T-helper 17 cell (primary cell): Measurements from ENCODE around the gene FBXL12. TPM values are rescaled to one million over a fixed set of nuclear protein-coding genes. Genes with fewer than 3 reads are reported as not detected.

ENCODE experiments used
- ATAC-seq: fragments of 150-1000 bp; cut with Tn5 transposase; 2 replicates; pipeline ENCODE4 v1.10.0; 2021; ENCODE audit warnings: mild to moderate bottlenecking, moderate library complexity
- DNase-seq, 3 donors: peaks; one replicate each; pipeline versions ENCODE4 v3.0.0 to v3.0.0-alpha.2; 2020 to 2021
- H3K9me3 ChIP-seq: one replicate; pipeline ENCODE4 v1.7.0; 2013; ENCODE audit warnings: low read length, mild to moderate bottlenecking; ENCODE audit not compliant: control insufficient read depth, poor library complexity, severe bottlenecking
- H3K27ac Mint-ChIP-seq: one replicate; pipeline ENCODE4 v1.8.0; 2022; ENCODE audit warnings: mild to moderate bottlenecking, moderate library complexity, mixed read lengths
- H3K27me3 Mint-ChIP-seq: one replicate; pipeline ENCODE4 v1.8.0; 2022; ENCODE audit warnings: mixed read lengths
- H3K36me3 Mint-ChIP-seq: one replicate; pipeline ENCODE4 v1.8.0; 2022; ENCODE audit warnings: low read depth, mixed read lengths
- H3K4me1 Mint-ChIP-seq: one replicate; pipeline ENCODE4 v1.8.0; 2022; ENCODE audit warnings: mild to moderate bottlenecking, mixed read lengths
- H3K4me3 Mint-ChIP-seq: one replicate; pipeline ENCODE4 v1.8.0; 2022; ENCODE audit warnings: mild to moderate bottlenecking, moderate library complexity, mixed read lengths
- total RNA-seq, 4 donors: library from RNA in 2 of 4; stranded (reverse) in 2 of 4; gene quantifications; one replicate each; pipeline ENCODE4 v1.2.3 and lab custom pipeline; 2022 to 2026

The FBXL12 gene
- total RNA-seq (10 to 100 TPM; 33.5 to 34.4 TPM), total RNA-seq (lab: John Stamatoyannopoulos, UW) (13.7 to 26.3 reads per million in 2 donors)

- ATAC-seq, result peak; percentile 91
- Mint-ChIP-seq H3K27me3 (no peaks in the 10 kb centered on the region), H3K4me1 (peaks cover 16% of the 10 kb centered on the region), H3K4me3 (peak within 1 kb of the TSS; percentile 90), H3K27ac (peak within 1 kb of the TSS; percentile 86), H3K36me3 (peaks cover 2% of the 10 kb centered on the region)
- DNase-seq, result peak; percentile 100
- H3K9me3 ChIP-seq, result no peaks in the 10 kb centered on the region
Measured at GRCh38 chr19:9818734-9819595, at the start of gene FBXL12. Gene FBXL12 (minus strand): TSS chr19:9819079. CDS start chr19:9818813, 266 bp downstream.

GRCh38 chr19:9865732-9866501 lies 47.0 kb upstream of the FBXL12 start:
- peak overlapping the region; percentile 32 for H3K27ac Mint-ChIP-seq
- H3K9me3 ChIP-seq, result no peaks in the 10 kb centered on the region
- ATAC-seq, result peak; percentile 97
- peaks cover 40% of the 10 kb centered on the region for H3K4me1 Mint-ChIP-seq
- H3K27me3 Mint-ChIP-seq, result no peaks in the 10 kb centered on the region
- DNase-seq, result peak in 1 of 3 donors; percentile 20
- H3K36me3 Mint-ChIP-seq, result no peaks in the 10 kb centered on the region
- H3K4me3 Mint-ChIP-seq, result peak overlapping the region; percentile 47

- Mint-ChIP-seq H3K27ac (peak overlapping the region; percentile 68), H3K27me3 (no peaks in the 10 kb centered on the region), H3K4me1 (peaks cover 49% of the 10 kb centered on the region), H3K36me3 (no peaks in the 10 kb centered on the region), H3K4me3 (no peak overlapping the region)
- ATAC-seq (peak; percentile 56), DNase-seq (no peak)
- no peaks in the 10 kb centered on the region for H3K9me3 ChIP-seq
Measured at GRCh38 chr19:9863759-9864158, 44.9 kb upstream of the FBXL12 start.

GRCh38 chr19:9862938-9863337 lies 44.1 kb upstream of the FBXL12 start:
- Mint-ChIP-seq H3K27me3 (no peaks in the 10 kb centered on the region), H3K4me3 (peak overlapping the region; percentile 34), H3K36me3 (peaks cover under 1% of the 10 kb centered on the region), H3K27ac (peak overlapping the region; percentile 68), H3K4me1 (peaks cover 58% of the 10 kb centered on the region)
- no peaks in the 10 kb centered on the region for H3K9me3 ChIP-seq
- ATAC-seq (no peak), DNase-seq (no peak)

GRCh38 chr19:9861503-9861902 lies 42.6 kb upstream of the FBXL12 start:
- H3K27me3 Mint-ChIP-seq, result no peaks in the 10 kb centered on the region
- peak overlapping the region; percentile 71 for H3K4me3 Mint-ChIP-seq
- DNase-seq (no peak), ATAC-seq (no peak)
- H3K27ac Mint-ChIP-seq, result peak overlapping the region; percentile 68
- H3K4me1 Mint-ChIP-seq, result peaks cover 63% of the 10 kb centered on the region
- no peaks in the 10 kb centered on the region for H3K9me3 ChIP-seq
- H3K36me3 Mint-ChIP-seq, result peaks cover 2% of the 10 kb centered on the region

- Mint-ChIP-seq H3K36me3 (peaks cover 2% of the 10 kb centered on the region), H3K4me1 (peaks cover 57% of the 10 kb centered on the region), H3K27ac (peak overlapping the region; percentile 29), H3K27me3 (no peaks in the 10 kb centered on the region), H3K4me3 (no peak overlapping the region)
- ATAC-seq (no peak), DNase-seq (no peak)
- H3K9me3 ChIP-seq, result no peaks in the 10 kb centered on the region
Measured at GRCh38 chr19:9860407-9860806, 41.5 kb upstream of the FBXL12 start.

- H3K4me1 Mint-ChIP-seq, result peaks cover 59% of the 10 kb centered on the region
- peak overlapping the region; percentile 96 for H3K27ac Mint-ChIP-seq
- peak overlapping the region; percentile 98 for H3K4me3 Mint-ChIP-seq
- H3K27me3 Mint-ChIP-seq, result no peaks in the 10 kb centered on the region
- peaks cover 4% of the 10 kb centered on the region for H3K36me3 Mint-ChIP-seq
- no peak for ATAC-seq
- DNase-seq, result no peak
- no peaks in the 10 kb centered on the region for H3K9me3 ChIP-seq
Measured at GRCh38 chr19:9858766-9859165, 39.9 kb upstream of the FBXL12 start.

GRCh38 chr19:9857920-9858746 lies 39.3 kb upstream of the FBXL12 start:
- DNase-seq, result no peak
- H3K27me3 Mint-ChIP-seq, result no peaks in the 10 kb centered on the region
- peaks cover 54% of the 10 kb centered on the region for H3K4me1 Mint-ChIP-seq
- peak overlapping the region; percentile 98 for H3K4me3 Mint-ChIP-seq
- ATAC-seq, result peak; percentile 89
- H3K27ac Mint-ChIP-seq, result peak overlapping the region; percentile 96
- no peaks in the 10 kb centered on the region for H3K9me3 ChIP-seq
- H3K36me3 Mint-ChIP-seq, result peaks cover 5% of the 10 kb centered on the region

- Mint-ChIP-seq H3K4me3 (peak overlapping the region; percentile 98), H3K27ac (peak overlapping the region; percentile 96), H3K36me3 (peaks cover 5% of the 10 kb centered on the region), H3K27me3 (no peaks in the 10 kb centered on the region), H3K4me1 (peaks cover 53% of the 10 kb centered on the region)
- DNase-seq (no peak), ATAC-seq (no peak)
- no peaks in the 10 kb centered on the region for H3K9me3 ChIP-seq
Measured at GRCh38 chr19:9857076-9857721, 38.3 kb upstream of the FBXL12 start.

GRCh38 chr19:9856609-9857008 lies 37.7 kb upstream of the FBXL12 start:
- Mint-ChIP-seq H3K27ac (peak overlapping the region; percentile 96), H3K36me3 (peaks cover 5% of the 10 kb centered on the region), H3K4me3 (peak overlapping the region; percentile 98), H3K27me3 (no peaks in the 10 kb centered on the region), H3K4me1 (peaks cover 51% of the 10 kb centered on the region)
- DNase-seq, result no peak
- no peak for ATAC-seq
- no peaks in the 10 kb centered on the region for H3K9me3 ChIP-seq

- Mint-ChIP-seq H3K27ac (peak overlapping the region; percentile 44), H3K4me1 (peaks cover 40% of the 10 kb centered on the region), H3K4me3 (no peak overlapping the region), H3K36me3 (peaks cover 5% of the 10 kb centered on the region), H3K27me3 (no peaks in the 10 kb centered on the region)
- H3K9me3 ChIP-seq, result no peaks in the 10 kb centered on the region
- DNase-seq, result no peak
- ATAC-seq, result no peak
Measured at GRCh38 chr19:9854282-9854846, 35.5 kb upstream of the FBXL12 start.
